ENCODE measurements around the gene DLG5.

Gene DLG5

GRCh38 chr10:77807706-77808105 is 118.8 kb downstream of the DLG5 start:
- TF ChIP-seq CTCF (IDR thresholded peaks at IDR 0.05) = no peak

GRCh38 chr10:77806511-77807157 is 119.9 kb downstream of the DLG5 start:
- TF ChIP-seq CTCF (IDR thresholded peaks at IDR 0.05) = no peak

- TF ChIP-seq CTCF (IDR thresholded peaks at IDR 0.05) = no peak
These were observed 120.9 kb downstream of the DLG5 start for GRCh38 chr10:77805676-77806075.

- no peak for TF ChIP-seq CTCF (IDR thresholded peaks at IDR 0.05)
These were observed 122.2 kb downstream of the DLG5 start for GRCh38 chr10:77804371-77804770.

- no peak for TF ChIP-seq CTCF (IDR thresholded peaks at IDR 0.05)
These were observed 124.9 kb downstream of the DLG5 start for GRCh38 chr10:77801474-77802161.

GRCh38 chr10:77800738-77801266 is 125.8 kb downstream of the DLG5 start:
- TF ChIP-seq CTCF (IDR thresholded peaks at IDR 0.05) = no peak

- TF ChIP-seq CTCF (IDR thresholded peaks at IDR 0.05) = no peak
These were observed 126.2 kb downstream of the DLG5 start for GRCh38 chr10:77800320-77800719.
